Stomach (tissue), 9 donors: ENCODE measurements around the gene AVL9. TPM values are rescaled to one million over a fixed set of nuclear protein-coding genes. Genes with fewer than 3 reads are reported as not detected.

Experiments
- DNase-seq, 2 donors: peaks; one replicate each; pipeline versions ENCODE4 v3.0.0 to v3.0.0-alpha.2; 2013 to 2019
- H3K27ac ChIP-seq, 5 donors: fragments of 200-600 bp in 4 of 5; sonication (generic) in 4 of 5; one replicate each; pipeline ENCODE4 v1.5.1; 2013 to 2019; ENCODE audit warnings: mild to moderate bottlenecking in 1 of 5, moderate library complexity in 1 of 5
- H3K27me3 ChIP-seq, 3 donors: fragments of 200-600 bp; sonication (generic); one replicate each; pipeline ENCODE4 v1.5.1; 2017 to 2019; ENCODE audit warnings: mixed run types in 1 of 3
- H3K36me3 ChIP-seq, 4 donors: fragments of 200-600 bp; sonication (generic); 1 replicate in 3 of 4; 2 replicates in 1 of 4; pipeline ENCODE4 v1.5.1; 2016 to 2019
- H3K4me1 ChIP-seq, 4 donors: fragments of 200-600 bp; sonication (generic); one replicate each; pipeline ENCODE4 v1.5.1; 2016 to 2019
- H3K4me3 ChIP-seq, 4 donors: fragments of 200-600 bp; sonication (generic) in 3 of 4; one replicate each; pipeline ENCODE4 v1.5.1; 2016 to 2019; ENCODE audit warnings: mild to moderate bottlenecking in 1 of 4
- H3K9me3 ChIP-seq, 4 donors: fragments of 200-600 bp; sonication (generic); one replicate each; pipeline ENCODE4 v1.5.1; 2016 to 2019
- CTCF ChIP-seq, 7 experiments: fragments of 450-650 bp in 4 of 7; fragments of 200-600 bp in 3 of 7; sonication (generic) in 3 of 7; IDR thresholded peaks; one replicate each; pipeline ENCODE4 v1.5.1; 2016 to 2019; ENCODE audit warnings: antibody characterized with exemption in 7 of 7, control low read depth in 2 of 7, mild to moderate bottlenecking in 1 of 7
- EP300 ChIP-seq: sonication (generic); formaldehyde crosslinking; IDR thresholded peaks from one replicate; pipeline ENCODE4 v1.6.1; 2017; ENCODE audit warnings: antibody characterized with exemption
- POLR2A ChIP-seq, 4 donors: fragments of 450-650 bp; IDR thresholded peaks; one replicate each; pipeline ENCODE4 v1.6.1; 2016; ENCODE audit warnings: antibody characterized with exemption in 4 of 4, control low read depth in 2 of 4, mild to moderate bottlenecking in 1 of 4, moderate library complexity in 1 of 4
- POLR2AphosphoS5 ChIP-seq, 3 donors: sonication (generic); formaldehyde crosslinking; IDR thresholded peaks; one replicate each; pipeline ENCODE4 v1.6.1; 2016; ENCODE audit warnings: antibody characterized with exemption in 3 of 3
- WGBS, 5 donors: extraction: QIAGEN DNeasy Blood & Tissue Kit in 3 of 5; methylation state at CpG; one replicate each; pipeline versions ENCODE4 v1.1.5 to v1.1.7; 2013 to 2018; 5-methylcytosine and 5-hydroxymethylcytosine counted together
- intact Hi-C: fragments of 100-400 bp; cut with DNase I; formaldehyde crosslinking; loops from one replicate; pipeline ENCODE4 v1.15.1; 2023; ENCODE audit warnings: low total_unique reads
- polyA plus RNA-seq, 3 donors: library from polyadenylated mRNA; stranded (reverse); fragments of 200-250 nt; gene quantifications; one replicate each; pipeline ENCODE4 v1.2.3, GENCODE V29; 2013
- total RNA-seq, 5 donors: library from RNA; depleted of rRNA; stranded (reverse); fragments of >200 nt; gene quantifications; one replicate each; pipeline versions ENCODE4 v1.1.0 to v1.2.3, GENCODE V29; 2014 to 2016
- donor health status: healthy with polysubstance abuse.
- donor health status: Bipolar disorder and iron deficiency.
- donor health status: healthy.

AVL9 gene
- total and polyA plus RNA-seq, 8 donors, result 7.2 to 197 (median 36.4) TPM

- Histone ChIP-seq H3K36me3 (peaks cover 27 to 91% (median 91%) of the 10 kb centered on the region in 4 donors), H3K4me3 (no peak overlapping the region), H3K9me3 (no peaks in the 10 kb centered on the region), H3K4me1 (peaks cover 0 to 4% (median 0%) of the 10 kb centered on the region in 4 donors), H3K27me3 (no peaks in the 10 kb centered on the region), H3K27ac (peak overlapping the region in 1 of 5 donors; percentile 1)
- 60 to 77% (median 76%) methylated on average over 1 of the region's 1 CpG for WGBS, 5 donors
- TF ChIP-seq CTCF (IDR thresholded peaks at IDR 0.05) (no peak), EP300 (no peak), POLR2A (IDR thresholded peaks at IDR 0.05) (no peak), POLR2AphosphoS5 (IDR thresholded peaks at IDR 0.05) (no peak)
- intact Hi-C loops, result no loop called here
- DNase-seq, result no peak
Observed at GRCh38 chr7:32574626-32575025, 79.3 kb downstream of the AVL9 start.

GRCh38 chr7:32577421-32577820, 82.1 kb downstream of the AVL9 start:
- intact Hi-C loops, result no loop called here
- Histone ChIP-seq H3K9me3 (no peaks in the 10 kb centered on the region), H3K27me3 (no peaks in the 10 kb centered on the region), H3K4me1 (peaks cover 0 to 4% (median 0%) of the 10 kb centered on the region in 4 donors), H3K36me3 (peaks cover 35 to 95% (median 94%) of the 10 kb centered on the region in 4 donors), H3K4me3 (no peak overlapping the region), H3K27ac (no peak overlapping the region)
- 90 to 96% (median 93%) methylated on average over 2 of the region's 2 CpGs for WGBS, 5 donors
- no peak for TF ChIP-seq EP300
- no peak for TF ChIP-seq CTCF (IDR thresholded peaks at IDR 0.05)
- TF ChIP-seq POLR2AphosphoS5 (IDR thresholded peaks at IDR 0.05), result no peak
- TF ChIP-seq POLR2A (IDR thresholded peaks at IDR 0.05), result no peak
- no peak for DNase-seq

- Histone ChIP-seq H3K27ac (no peak overlapping the region), H3K4me3 (no peak overlapping the region), H3K4me1 (peaks cover 0 to 4% (median 0%) of the 10 kb centered on the region in 4 donors), H3K27me3 (no peaks in the 10 kb centered on the region), H3K36me3 (peaks cover 46 to 95% (median 94%) of the 10 kb centered on the region in 4 donors), H3K9me3 (no peaks in the 10 kb centered on the region)
- WGBS, 5 donors, result 70 to 89% (median 84%) methylated on average over 2 of the region's 2 CpGs
- intact Hi-C loops, result no loop called here
- no peak for DNase-seq
- no peak for TF ChIP-seq CTCF (IDR thresholded peaks at IDR 0.05)
- no peak for TF ChIP-seq POLR2AphosphoS5 (IDR thresholded peaks at IDR 0.05)
Observed at GRCh38 chr7:32579776-32580175, 84.5 kb downstream of the AVL9 start.

GRCh38 chr7:32580646-32581045, 85.4 kb downstream of the AVL9 start:
- no peak overlapping the region for H3K27ac ChIP-seq
- H3K9me3 ChIP-seq, result no peaks in the 10 kb centered on the region
- intact Hi-C loops, result no loop called here
- no peaks in the 10 kb centered on the region for H3K27me3 ChIP-seq
- 79 to 84% (median 81%) methylated on average over 4 of the region's 4 CpGs for WGBS, 5 donors
- peaks cover 47 to 95% (median 94%) of the 10 kb centered on the region in 4 donors for H3K36me3 ChIP-seq
- H3K4me3 ChIP-seq, result no peak overlapping the region
- no peaks in the 10 kb centered on the region for H3K4me1 ChIP-seq
- no peak for TF ChIP-seq POLR2AphosphoS5 (IDR thresholded peaks at IDR 0.05)
- no peak for TF ChIP-seq EP300
- no peak for TF ChIP-seq POLR2A (IDR thresholded peaks at IDR 0.05)
- TF ChIP-seq CTCF (IDR thresholded peaks at IDR 0.05), result no peak
- DNase-seq, result no peak
